Left renal pelvis (tissue), 4 donors: ENCODE results near the gene JAML. TPM values are rescaled to one million over a fixed set of nuclear protein-coding genes. Genes with fewer than 3 reads are reported as not detected.

Experiments
- DNase-seq, 4 donors: peaks; one replicate each; pipeline ENCODE4 v3.0.0-alpha.2; 2013; ENCODE audit warnings: low read depth in 4 of 4, low spot score in 3 of 4
- polyA plus RNA-seq, 4 donors: library from polyadenylated mRNA; unstranded; fragments of 120-200 nt; gene quantifications; one replicate each; pipeline ENCODE4 v1.2.1, GENCODE V29; 2013; ENCODE audit not compliant: insufficient read length in 4 of 4

The JAML gene
- polyA plus RNA-seq, 4 donors: 2.1 to 3.1 (median 2.5) TPM

GRCh38 chr11:118217575-118217974, 7.2 kb downstream of the JAML start:
- no peak for DNase-seq

- no peak for DNase-seq
Measured at GRCh38 chr11:118216621-118217481, 8.0 kb downstream of the JAML start.

GRCh38 chr11:118215765-118216164, 9.0 kb downstream of the JAML start:
- DNase-seq: no peak

- no peak for DNase-seq
Measured at GRCh38 chr11:118215262-118215661, 9.5 kb downstream of the JAML start.

GRCh38 chr11:118214210-118214914, 10.4 kb downstream of the JAML start:
- no peak for DNase-seq

DNA sequence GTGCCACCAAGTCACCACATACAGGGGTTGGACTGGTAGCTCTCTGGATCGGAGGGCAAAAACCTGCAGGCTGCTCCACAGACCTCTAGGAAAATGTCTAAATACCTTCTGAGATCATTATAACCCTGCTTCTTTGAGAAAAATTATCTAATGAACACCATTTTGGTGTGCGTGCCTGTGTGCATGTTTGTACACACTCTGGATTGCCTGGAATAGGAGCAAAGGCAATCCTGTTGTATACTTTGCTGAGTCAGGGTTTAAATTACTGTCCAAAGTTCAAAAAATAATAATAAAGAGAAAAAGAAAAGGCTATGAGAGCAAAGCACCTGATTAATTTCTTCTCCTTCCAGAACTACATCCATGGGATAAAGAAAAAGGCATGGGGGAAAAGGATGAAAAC, 11.0 kb downstream of the JAML start:
- no peak for DNase-seq

- DNase-seq: no peak
Measured at GRCh38 chr11:118213201-118213600, 11.6 kb downstream of the JAML start.

- DNase-seq: no peak
Measured at GRCh38 chr11:118212781-118213191, 12.0 kb downstream of the JAML start.

GRCh38 chr11:118212131-118212725, 12.6 kb downstream of the JAML start:
- DNase-seq: no peak

DNA sequence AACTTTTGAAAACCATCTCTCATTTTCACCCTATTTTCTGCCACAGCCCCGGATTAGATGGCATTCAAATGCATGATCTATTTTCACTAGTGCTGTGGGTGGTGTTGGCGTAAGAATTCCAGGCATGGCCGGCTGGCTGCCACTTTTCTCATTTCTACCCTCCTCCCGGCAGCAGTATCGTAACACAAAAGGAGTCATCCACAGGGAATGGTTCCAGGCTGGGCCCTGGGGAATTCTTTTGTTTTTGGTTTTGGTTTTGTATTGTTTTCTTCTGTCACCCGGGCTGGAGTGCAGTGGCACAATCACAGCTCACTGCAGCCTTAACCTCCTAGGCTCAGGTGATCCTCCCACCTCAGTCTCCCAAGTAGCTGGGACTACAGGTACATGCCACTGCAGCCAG, 13.8 kb downstream of the JAML start:
- no peak for DNase-seq

DNA sequence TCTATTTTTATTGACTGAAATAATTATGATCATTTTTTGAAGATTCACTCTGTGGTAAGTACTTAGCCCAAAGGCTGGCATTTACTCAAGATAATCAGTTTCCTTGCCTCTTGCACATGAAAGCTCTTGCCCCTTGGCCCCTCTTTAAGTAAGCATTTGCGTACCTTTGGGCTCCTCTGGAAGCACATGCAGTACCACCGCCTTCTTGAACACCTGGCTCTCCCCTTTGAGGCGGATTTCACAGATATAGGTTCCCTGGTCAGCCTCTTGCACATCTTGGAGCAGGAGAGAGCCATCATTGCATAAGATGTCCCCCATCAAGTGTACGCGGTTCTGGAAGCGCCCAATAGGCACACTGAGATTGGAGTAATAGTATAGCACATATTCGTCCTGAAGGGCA, 14.5 kb downstream of the JAML start:
- no peak for DNase-seq

GRCh38 chr11:118209033-118209432, 15.8 kb downstream of the JAML start:
- no peak for DNase-seq

- no peak for DNase-seq
Measured at GRCh38 chr11:118207079-118207478, 17.7 kb downstream of the JAML start.

- DNase-seq: no peak
Measured at GRCh38 chr11:118206391-118207031, 18.3 kb downstream of the JAML start.

DNA sequence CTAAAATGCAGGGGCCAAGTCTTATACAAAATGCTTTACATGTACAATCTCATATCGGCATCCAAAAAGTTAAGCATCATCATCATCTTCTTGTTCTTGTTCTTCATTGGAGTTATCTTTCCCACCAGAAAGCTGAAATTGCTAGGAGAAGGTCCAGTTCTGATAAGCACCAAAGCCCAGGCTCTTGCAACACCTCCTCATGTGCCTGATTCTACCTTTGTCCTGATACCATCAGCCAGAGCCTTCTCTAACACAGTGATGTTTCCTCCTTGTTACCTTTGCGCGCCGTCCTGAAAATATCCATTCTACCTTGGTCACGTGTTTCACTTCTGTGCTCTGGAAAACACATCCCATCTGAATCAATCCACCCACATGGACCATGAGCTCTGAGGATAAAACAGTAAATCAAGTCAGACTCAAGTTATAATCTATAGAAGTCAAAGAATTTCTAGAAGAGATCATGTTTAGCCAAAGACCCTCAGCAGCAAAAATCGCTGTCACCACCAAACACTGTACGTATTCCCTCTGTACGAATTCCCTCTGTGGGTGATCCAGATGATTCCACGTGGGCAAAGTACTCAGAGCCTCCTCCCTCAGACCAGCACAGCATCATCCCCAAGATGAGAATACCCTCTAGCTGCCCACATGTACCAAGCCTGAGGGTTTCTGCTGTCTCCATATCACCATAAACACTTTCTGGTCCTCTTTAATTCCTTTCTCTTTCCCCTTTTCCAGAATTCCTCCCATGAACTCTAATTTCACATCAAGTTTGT, 19.0 kb downstream of the JAML start:
- DNase-seq: no peak

- DNase-seq: no peak
Measured at GRCh38 chr11:118202599-118203422, 22.0 kb downstream of the JAML start.

- no peak for DNase-seq
Measured at GRCh38 chr11:118201966-118202365, 22.8 kb downstream of the JAML start.

DNA sequence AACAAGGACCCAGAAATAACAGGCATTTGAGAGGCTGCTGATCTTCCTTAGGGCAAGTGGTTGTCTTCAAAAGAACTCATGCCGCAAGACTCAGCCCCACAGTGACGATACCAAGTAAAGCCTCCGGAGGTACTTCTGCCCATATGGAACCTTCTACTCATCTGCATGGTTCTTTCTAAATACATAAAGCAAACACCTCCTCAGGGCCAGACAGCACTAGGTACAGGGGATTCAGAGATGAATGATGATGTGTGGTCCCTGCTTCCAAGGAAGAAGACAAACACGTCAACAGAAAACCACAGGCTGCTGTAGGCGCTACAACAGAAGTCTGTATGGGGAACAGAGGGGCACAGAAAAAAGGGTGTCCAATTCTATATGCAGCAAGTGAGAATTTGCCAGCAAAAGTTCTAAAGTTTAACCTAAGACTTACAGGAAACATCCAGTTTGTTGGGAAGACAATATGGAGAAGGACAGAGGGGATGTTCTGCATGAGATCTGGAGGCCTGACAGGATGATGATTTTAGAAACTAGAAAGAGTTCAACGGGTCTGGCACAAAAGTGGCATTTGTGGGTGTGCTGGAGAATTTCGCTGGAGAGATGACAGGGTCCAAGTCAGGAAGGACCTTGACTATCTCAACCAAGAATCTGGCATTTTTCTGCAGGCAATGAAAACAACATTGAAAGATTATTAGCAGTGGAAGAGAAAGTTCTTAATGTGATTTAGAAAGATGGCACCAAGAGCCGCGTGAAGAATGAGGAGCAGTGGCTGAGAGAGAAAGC, 23.7 kb downstream of the JAML start:
- DNase-seq: no peak

DNA sequence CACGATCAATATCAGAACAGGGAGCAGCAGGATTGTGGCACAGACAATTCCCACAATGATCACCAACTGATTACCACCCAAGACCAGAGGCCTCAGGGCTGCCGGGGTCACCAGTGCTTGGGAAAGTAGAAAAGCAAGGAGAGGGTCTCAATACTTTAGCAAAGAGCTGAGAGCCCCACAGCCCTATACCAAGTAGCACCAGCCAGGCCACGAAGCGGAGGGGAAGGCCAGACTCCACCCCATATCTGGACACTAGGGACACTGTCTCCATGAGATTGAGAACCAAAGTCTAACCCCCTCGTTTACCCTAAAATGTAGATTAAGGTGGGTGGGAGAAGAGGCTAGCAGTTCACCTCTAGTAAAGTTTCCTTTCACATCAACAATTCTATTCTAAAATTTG, 24.3 kb downstream of the JAML start:
- no peak for DNase-seq
